Gastrocnemius medialis (tissue), 4 donors: ENCODE results near the gene ZNF319.

ENCODE experiments used
- CTCF ChIP-seq, 5 experiments: fragments of 450-650 bp in 3 of 5; fragments of 200-600 bp in 2 of 5; sonication (generic) in 2 of 5; IDR thresholded peaks in 4 of 5; conservative IDR thresholded peaks in 1 of 5; 1 replicate in 4 of 5; 2 replicates in 1 of 5; pipeline ENCODE4 v1.5.1; 2016 to 2019; ENCODE audit warnings: antibody characterized with exemption in 5 of 5, mild to moderate bottlenecking in 3 of 5, moderate library complexity in 3 of 5
- POLR2A ChIP-seq, 2 donors: fragments of 450-650 bp; IDR thresholded peaks; one replicate each; pipeline ENCODE4 v1.6.1; 2017; ENCODE audit warnings: antibody characterized with exemption in 2 of 2, mild to moderate bottlenecking in 2 of 2, moderate library complexity in 2 of 2

- TF ChIP-seq CTCF (IDR thresholded peaks at IDR 0.05 in 4 of 5, conservative IDR thresholded peaks at IDR 0.05 in 1 of 5) (no peak), POLR2A (IDR thresholded peaks at IDR 0.05) (no peak)
Observed at GRCh38 chr16:57977418-57978069, 22.9 kb downstream of the ZNF319 start.
